ENCODE data around the gene AOX1.
A peak's percentile ranks its signal among the peaks of the same experiment; 100 is the strongest.

Gene AOX1

GRCh38 chr2:200615247-200615646 is 29.4 kb downstream of the AOX1 start:
- TF ChIP-seq MAX (IDR thresholded peaks at IDR 0.05; ENCODE audit: low read depth, low read length) (no peak), MYC (IDR thresholded peaks at IDR 0.05; ENCODE audit: low read depth, low read length) (no peak), CTCF (IDR thresholded peaks at IDR 0.05; ENCODE audit: low read depth, low read length) (no peak), POLR2A (IDR thresholded peaks at IDR 0.05; ENCODE audit: extremely low read depth, insufficient read length) (no peak)
- DNase-seq (ENCODE audit: low read depth): peak; percentile 79
- no peak overlapping the region for H3K4me3 ChIP-seq (ENCODE audit: low read depth, low read length)

- no peak for TF ChIP-seq POLR2A (IDR thresholded peaks at IDR 0.05; ENCODE audit: extremely low read depth, insufficient read length)
- no peak for TF ChIP-seq CTCF (IDR thresholded peaks at IDR 0.05; ENCODE audit: low read depth, low read length)
- peak; percentile 94 for TF ChIP-seq MAX (IDR thresholded peaks at IDR 0.05; ENCODE audit: low read depth, low read length)
- peak; percentile 77 for TF ChIP-seq MYC (IDR thresholded peaks at IDR 0.05; ENCODE audit: low read depth, low read length)
- H3K4me3 ChIP-seq (ENCODE audit: low read depth, low read length): peak overlapping the region; percentile 50
- peak; percentile 74 for DNase-seq (ENCODE audit: low read depth)
Observed at GRCh38 chr2:200616193-200616592, 30.4 kb downstream of the AOX1 start.

GRCh38 chr2:200616656-200617055 is 30.8 kb downstream of the AOX1 start:
- TF ChIP-seq POLR2A (IDR thresholded peaks at IDR 0.05; ENCODE audit: extremely low read depth, insufficient read length): no peak
- no peak for TF ChIP-seq CTCF (IDR thresholded peaks at IDR 0.05; ENCODE audit: low read depth, low read length)
- DNase-seq (ENCODE audit: low read depth): peak; percentile 57
- peak overlapping the region; percentile 50 for H3K4me3 ChIP-seq (ENCODE audit: low read depth, low read length)

GRCh38 chr2:200617156-200618053 is 31.6 kb downstream of the AOX1 start:
- no peak for TF ChIP-seq MAX (IDR thresholded peaks at IDR 0.05; ENCODE audit: low read depth, low read length)
- no peak for TF ChIP-seq POLR2A (IDR thresholded peaks at IDR 0.05; ENCODE audit: extremely low read depth, insufficient read length)
- TF ChIP-seq MYC (IDR thresholded peaks at IDR 0.05; ENCODE audit: low read depth, low read length): no peak
- no peak for TF ChIP-seq CTCF (IDR thresholded peaks at IDR 0.05; ENCODE audit: low read depth, low read length)
- H3K4me3 ChIP-seq (ENCODE audit: low read depth, low read length): no peak overlapping the region
- DNase-seq (ENCODE audit: low read depth): peak; percentile 21

- no peak for DNase-seq (ENCODE audit: low read depth)
- H3K4me3 ChIP-seq (ENCODE audit: low read depth, low read length): no peak overlapping the region
- TF ChIP-seq MAX (IDR thresholded peaks at IDR 0.05; ENCODE audit: low read depth, low read length) (no peak), CTCF (IDR thresholded peaks at IDR 0.05; ENCODE audit: low read depth, low read length) (no peak), MYC (IDR thresholded peaks at IDR 0.05; ENCODE audit: low read depth, low read length) (no peak), POLR2A (IDR thresholded peaks at IDR 0.05; ENCODE audit: extremely low read depth, insufficient read length) (no peak)
Observed at GRCh38 chr2:200618054-200618419, 32.2 kb downstream of the AOX1 start.
